Inflammatory macrophage treated with lipopolysaccharide for 4 hours (primary cell): Measurements from ENCODE around the gene GGA1.
"Not testable (repeated sequence)": the region's sequence is repeated elsewhere in the genome, so short reads cannot be mapped to it uniquely, and the experiment has no call there.

Experiments used
- DNase-seq: peaks from one replicate; pipeline ENCODE4 v3.0.0-alpha.2; 2020

Gene GGA1

GRCh38 chr22:37571258-37571991, 37.2 kb upstream of the GGA1 start:
- DNase-seq, result no peak

- no peak for DNase-seq
Observed at GRCh38 chr22:37571992-37572373, 36.7 kb upstream of the GGA1 start.

- no peak for DNase-seq
Observed at GRCh38 chr22:37575490-37576003, 33.1 kb upstream of the GGA1 start.

GRCh38 chr22:37578002-37578401, 30.6 kb upstream of the GGA1 start:
- DNase-seq, result peak; percentile 69

GRCh38 chr22:37581504-37581903, 27.1 kb upstream of the GGA1 start:
- no peak for DNase-seq

GRCh38 chr22:37582526-37582925, 26.1 kb upstream of the GGA1 start:
- DNase-seq, result no peak

- DNase-seq, result no peak
Observed at GRCh38 chr22:37588546-37589215, 20.0 kb upstream of the GGA1 start.

GRCh38 chr22:37589636-37590035, 19.0 kb upstream of the GGA1 start:
- peak; percentile 43 for DNase-seq

- DNase-seq, result not testable (repeated sequence)
Observed at GRCh38 chr22:37591081-37591480, 17.6 kb upstream of the GGA1 start.

- no peak for DNase-seq
Observed at GRCh38 chr22:37591823-37592404, 16.7 kb upstream of the GGA1 start.

- no peak for DNase-seq
Observed at GRCh38 chr22:37594237-37594636, 14.4 kb upstream of the GGA1 start.

- no peak for DNase-seq
Observed at GRCh38 chr22:37599153-37599552, 9.5 kb upstream of the GGA1 start.

- no peak for DNase-seq
Observed at GRCh38 chr22:37601203-37601539, 7.5 kb upstream of the GGA1 start.

GRCh38 chr22:37601540-37602442, 6.8 kb upstream of the GGA1 start:
- peak; percentile 84 for DNase-seq

- not testable (repeated sequence) for DNase-seq
Observed at GRCh38 chr22:37602546-37603277, 5.9 kb upstream of the GGA1 start.

- DNase-seq, result no peak
Observed at GRCh38 chr22:37604074-37604473, 4.6 kb upstream of the GGA1 start.

- peak; percentile 63 for DNase-seq
Observed at GRCh38 chr22:37604875-37605274, 3.8 kb upstream of the GGA1 start.

GRCh38 chr22:37607010-37607934, 1.4 kb upstream of the GGA1 start:
- DNase-seq, result peak; percentile 56

GRCh38 chr22:37607935-37608476, 628 bp upstream of the GGA1 start:
- no peak for DNase-seq

- DNase-seq, result peak; percentile 20
Observed at GRCh38 chr22:37609240-37610152, 862 bp downstream of the GGA1 start.
